ENCODE measurements around the gene PEG3.

DNA sequence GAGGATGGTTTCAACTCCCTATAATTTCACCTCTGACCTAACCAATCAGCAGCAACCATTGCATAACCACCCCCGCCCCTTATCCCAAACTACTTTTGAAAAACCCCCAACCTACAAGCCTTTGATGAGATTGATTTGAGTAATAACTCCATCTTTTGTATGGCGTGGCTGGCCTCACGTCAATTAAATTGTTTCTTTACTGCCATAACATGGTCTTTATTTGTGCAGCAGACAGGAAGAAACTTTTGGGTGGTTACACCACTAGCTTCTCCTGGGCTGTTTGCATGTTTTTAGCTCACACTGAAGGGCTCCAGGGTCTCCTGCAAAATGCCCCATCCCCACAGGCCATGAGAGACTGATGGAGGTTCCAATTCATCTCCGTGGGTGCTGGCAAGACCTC lies 34.0 kb upstream of the PEG3 start:
- TF ChIP-seq, protein P1, sequence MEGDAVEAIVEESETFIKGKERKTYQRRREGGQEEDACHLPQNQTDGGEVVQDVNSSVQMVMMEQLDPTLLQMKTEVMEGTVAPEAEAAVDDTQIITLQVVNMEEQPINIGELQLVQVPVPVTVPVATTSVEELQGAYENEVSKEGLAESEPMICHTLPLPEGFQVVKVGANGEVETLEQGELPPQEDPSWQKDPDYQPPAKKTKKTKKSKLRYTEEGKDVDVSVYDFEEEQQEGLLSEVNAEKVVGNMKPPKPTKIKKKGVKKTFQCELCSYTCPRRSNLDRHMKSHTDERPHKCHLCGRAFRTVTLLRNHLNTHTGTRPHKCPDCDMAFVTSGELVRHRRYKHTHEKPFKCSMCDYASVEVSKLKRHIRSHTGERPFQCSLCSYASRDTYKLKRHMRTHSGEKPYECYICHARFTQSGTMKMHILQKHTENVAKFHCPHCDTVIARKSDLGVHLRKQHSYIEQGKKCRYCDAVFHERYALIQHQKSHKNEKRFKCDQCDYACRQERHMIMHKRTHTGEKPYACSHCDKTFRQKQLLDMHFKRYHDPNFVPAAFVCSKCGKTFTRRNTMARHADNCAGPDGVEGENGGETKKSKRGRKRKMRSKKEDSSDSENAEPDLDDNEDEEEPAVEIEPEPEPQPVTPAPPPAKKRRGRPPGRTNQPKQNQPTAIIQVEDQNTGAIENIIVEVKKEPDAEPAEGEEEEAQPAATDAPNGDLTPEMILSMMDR (IDR thresholded peaks at IDR 0.05; ENCODE audit: insufficient read depth, low read length, poor library complexity, severe bottlenecking), result no peak
- no peak for TF ChIP-seq EZH2phosphoT487 (conservative IDR thresholded peaks at IDR 0.05; ENCODE audit: low read length)

All from SU-DHL-6 (cell line).